ENCODE results near the gene GRIP1. TPM values are rescaled to one million over a fixed set of nuclear protein-coding genes. Genes with fewer than 3 reads are reported as not detected.

Gene GRIP1
- total and polyA plus RNA-seq, 10 of the 15 experiments (the other 5 are each of a cell fraction or from before 2014, with no cell fraction given): 0.05 to 0.85 (median 0.50) TPM; not detected in 7

- Histone ChIP-seq H3K9ac (ENCODE audit: control insufficient read depth, insufficient read depth, low read length) (no peak overlapping the region), H3K4me1 (ENCODE audit: control insufficient read depth, insufficient read depth, low read length) (no peaks in the 10 kb centered on the region), H3K36me3 (ENCODE audit: control insufficient read depth in 2 of 2, insufficient read depth in 2 of 2, low read length in 1 of 2) (no peaks in the 10 kb centered on the region), H3K27me3 (replicated peaks in 1 of 2; ENCODE audit: control insufficient read depth in 2 of 2, insufficient read depth in 2 of 2, low read length in 1 of 2) (no peaks in the 10 kb centered on the region), H3K4me2 (ENCODE audit: control insufficient read depth, insufficient read depth) (no peak overlapping the region), H2AFZ (ENCODE audit: control insufficient read depth, low read depth, low read length) (no peak overlapping the region), H3K79me2 (ENCODE audit: control insufficient read depth, insufficient read depth, low read length) (no peaks in the 10 kb centered on the region), H3K27ac (ENCODE audit: control insufficient read depth, insufficient read depth) (no peak overlapping the region), H4K20me1 (ENCODE audit: control insufficient read depth, insufficient read depth) (no peaks in the 10 kb centered on the region), H3K9me3 (replicated peaks; ENCODE audit: control insufficient read depth, insufficient read depth, low read length) (no peaks in the 10 kb centered on the region), H3K4me3 (no peak overlapping the region)
- 47% methylated on average over 10 of the region's 10 CpGs for WGBS (ENCODE audit: insufficient coverage, insufficient replicate concordance, low lambda C conversion rate, missing lambda C conversion rate)
- no TSS peak for BruUV-seq (replicated peaks)
- RAD21 ChIA-PET (ENCODE audit: unreplicated experiment): no interaction called here
- no peak for ATAC-seq
- intact Hi-C loops (cut with micrococcal nuclease; ENCODE audit: unreplicated experiment) (no loop called here), in situ Hi-C loops (cut with MboI) (no loop called here)
- no peak for FAIRE-seq
- SMC1A ChIA-PET (ENCODE audit: uncharacterized antibody, unreplicated experiment): interaction anchor here (1.9 kb wide), 1 partner anchor 19 kb away, joined by 5 read pairs; no protein-coding TSS in a partner anchor
- CTCF ChIA-PET: no interaction called here
- POLR2A ChIA-PET: no interaction called here
- DNase-seq (ENCODE audit: low read depth, low spot score): no peak
- TF ChIP-seq REST (IDR thresholded peaks at IDR 0.05; ENCODE audit: low read depth, low read length): no peak
- TF ChIP-seq SPI1 (IDR thresholded peaks at IDR 0.05; ENCODE audit: borderline replicate concordance, insufficient read depth, low read depth, low read length): no peak
- TF ChIP-seq CEBPZ (IDR thresholded peaks at IDR 0.05; ENCODE audit: low read depth, low read length): no peak
- TF ChIP-seq NFXL1 (IDR thresholded peaks at IDR 0.05; ENCODE audit: borderline replicate concordance): no peak
- no peak for TF ChIP-seq SMAD5 (IDR thresholded peaks at IDR 0.05; ENCODE audit: low read depth)
- TF ChIP-seq IKZF2 (IDR thresholded peaks at IDR 0.05): no peak
- no peak for TF ChIP-seq JUNB (IDR thresholded peaks at IDR 0.05)
- TF ChIP-seq MTA2 (IDR thresholded peaks at IDR 0.05; ENCODE audit: low read depth): no peak
- no peak for TF ChIP-seq SREBF1 (IDR thresholded peaks at IDR 0.05; ENCODE audit: low read length)
- no peak for TF ChIP-seq ZZZ3 (IDR thresholded peaks at IDR 0.05; ENCODE audit: control insufficient read depth, insufficient read length, low read depth)
- TF ChIP-seq SMARCA5 (IDR thresholded peaks at IDR 0.05): no peak
- no peak for TF ChIP-seq CTCF (IDR thresholded peaks at IDR 0.05 in 2 of 3, conservative IDR thresholded peaks at IDR 0.05 in 1 of 3; ENCODE audit: control insufficient read depth in 2 of 3, extremely low read depth in 1 of 3, insufficient read depth in 1 of 3, low read depth in 3 of 3, low read length in 3 of 3)
- no peak for TF ChIP-seq RUNX3 (IDR thresholded peaks at IDR 0.05; ENCODE audit: low read length)
- no peak for TF ChIP-seq PBX3 (IDR thresholded peaks at IDR 0.05; ENCODE audit: insufficient replicate concordance, low read depth, low read length)
Observed at GRCh38 chr12:66648033-66648735, 30.7 kb downstream of the GRIP1 start.

All from GM12878 (cell line).